K562 (cell line): ENCODE results near the gene MYH11. TPM values are rescaled to one million over a fixed set of nuclear protein-coding genes. Genes with fewer than 3 reads are reported as not detected.

Experiments used
- ARID3A ChIP-seq: IDR thresholded peaks from 2 replicates; pipeline ENCODE4 v1.6.1; 2012; ENCODE audit warnings: low read depth, low read length, improper control_type of control experiment, borderline replicate concordance
- CAMTA2 ChIP-seq: fragments of 250-450 bp; sonication (Bioruptor Pico); conservative IDR thresholded peaks from 2 replicates; pipeline ENCODE4 v1.5.1; 2022
- CBFA2T2 ChIP-seq: fragments of 450-650 bp; conservative IDR thresholded peaks from 2 replicates; pipeline ENCODE4 v1.6.1; 2017; ENCODE audit warnings: mild to moderate bottlenecking
- ESRRB ChIP-seq: fragments of 250-450 bp; sonication (Bioruptor Pico); IDR thresholded peaks from 2 replicates; pipeline ENCODE4 v1.5.0; 2020; ENCODE audit warnings: mild to moderate bottlenecking, moderate library complexity, borderline replicate concordance
- KLF16 ChIP-seq: IDR thresholded peaks from 2 replicates; pipeline ENCODE4 v1.6.1; 2016; ENCODE audit warnings: antibody characterized with exemption
- MAFF ChIP-seq: IDR thresholded peaks from 2 replicates; pipeline ENCODE4 v1.6.1; 2012; ENCODE audit warnings: low read length, improper control_type of control experiment
- MEF2D ChIP-seq: conservative IDR thresholded peaks from 2 replicates; pipeline ENCODE4 v1.6.1; 2016; ENCODE audit warnings: low read depth, missing genetic modification characterization, missing compliant biosample characterization
- ZNF239 ChIP-seq: fragments of 250-450 bp; sonication (Bioruptor Pico); IDR thresholded peaks from 2 replicates; pipeline ENCODE4 v1.4.0; 2020; ENCODE audit warnings: mild to moderate bottlenecking
- polyA plus RNA-seq, 8 experiments: library from polyadenylated mRNA; depleted of rRNA in 4 of 8; stranded (reverse) in 5 of 8; unstranded in 3 of 8; fragments of >200 nt; fragmentation: Nextera tagmentation in 2 of 8; fragmentation: Illumina TruSeq in 1 of 8; extraction: Ambion mirVana in 2 of 8; extraction: Trizol in 1 of 8; gene quantifications; 2 replicates each; pipeline versions ENCODE4 v1.2.1 to v1.2.3, GENCODE V29; 2011 to 2014; ENCODE audit warnings: inconsistent platforms in 1 of 8, missing spikeins in 1 of 8
- total RNA-seq, 7 experiments: library from RNA; depleted of rRNA in 6 of 7; stranded (reverse); fragments of >200 nt in 6 of 7; fragmentation: Illumina TruSeq in 2 of 7; extraction: Trizol in 2 of 7; gene quantifications; 2 replicates each; pipeline versions ENCODE4 v1.2.1 to v1.2.3, GENCODE V29; 2011 to 2021; ENCODE audit warnings: low replicate concordance in 1 of 7
- TF ChIP-seq, protein P1 (sequence below), 2 experiments: fragments of 450-650 bp; IDR thresholded peaks; 2 replicates each; pipeline ENCODE4 v1.6.1; 2018; ENCODE audit warnings: mild to moderate bottlenecking in 2 of 2, low read depth in 1 of 2; ENCODE audit not compliant: partially characterized antibody in 2 of 2
- TF ChIP-seq, protein P2 (sequence below), 2 experiments: fragments of 150-350 bp in 1 of 2; IDR thresholded peaks; 2 replicates each; pipeline ENCODE4 v1.6.1; 2012 to 2016; ENCODE audit warnings: low read depth in 2 of 2, low read length in 2 of 2, mild to moderate bottlenecking in 1 of 2, moderate library complexity in 1 of 2
- TF ChIP-seq, protein P3 (sequence below): fragments of 200-800 bp; sonication (Bioruptor generic); IDR thresholded peaks from 2 replicates; pipeline ENCODE4 v1.6.1; 2017; ENCODE audit warnings: missing genetic modification characterization, missing compliant biosample characterization

MYH11 gene
- total and polyA plus RNA-seq, 9 of the 15 experiments (the other 6 are each of a cell fraction or from before 2014, with no cell fraction given) = 0.05 to 0.47 (median 0.08) TPM; not detected in 5

DNA sequence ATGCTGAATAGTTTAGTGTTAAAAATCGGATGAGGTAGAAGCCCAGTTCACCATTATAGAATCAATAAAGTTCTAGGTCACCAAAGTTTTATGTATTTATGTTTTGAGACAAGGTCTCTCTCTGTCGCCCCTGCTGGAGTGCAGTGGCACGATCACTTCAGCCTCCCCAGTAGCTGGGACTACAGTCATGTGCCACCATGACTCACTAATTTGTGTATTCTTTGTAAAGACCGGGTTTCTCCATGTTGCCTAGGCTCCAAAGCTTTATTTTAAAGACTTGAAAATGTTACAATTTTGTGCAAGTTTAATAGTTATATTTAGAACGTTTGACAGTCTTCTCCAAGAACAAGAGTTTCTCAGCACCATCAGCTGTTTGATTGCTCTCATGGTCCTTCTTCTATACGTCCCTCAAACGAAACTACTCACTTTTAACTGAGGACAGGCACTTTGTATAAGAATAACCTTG is 174.7 kb downstream of the MYH11 start (continued):
- TF ChIP-seq, protein P1, sequence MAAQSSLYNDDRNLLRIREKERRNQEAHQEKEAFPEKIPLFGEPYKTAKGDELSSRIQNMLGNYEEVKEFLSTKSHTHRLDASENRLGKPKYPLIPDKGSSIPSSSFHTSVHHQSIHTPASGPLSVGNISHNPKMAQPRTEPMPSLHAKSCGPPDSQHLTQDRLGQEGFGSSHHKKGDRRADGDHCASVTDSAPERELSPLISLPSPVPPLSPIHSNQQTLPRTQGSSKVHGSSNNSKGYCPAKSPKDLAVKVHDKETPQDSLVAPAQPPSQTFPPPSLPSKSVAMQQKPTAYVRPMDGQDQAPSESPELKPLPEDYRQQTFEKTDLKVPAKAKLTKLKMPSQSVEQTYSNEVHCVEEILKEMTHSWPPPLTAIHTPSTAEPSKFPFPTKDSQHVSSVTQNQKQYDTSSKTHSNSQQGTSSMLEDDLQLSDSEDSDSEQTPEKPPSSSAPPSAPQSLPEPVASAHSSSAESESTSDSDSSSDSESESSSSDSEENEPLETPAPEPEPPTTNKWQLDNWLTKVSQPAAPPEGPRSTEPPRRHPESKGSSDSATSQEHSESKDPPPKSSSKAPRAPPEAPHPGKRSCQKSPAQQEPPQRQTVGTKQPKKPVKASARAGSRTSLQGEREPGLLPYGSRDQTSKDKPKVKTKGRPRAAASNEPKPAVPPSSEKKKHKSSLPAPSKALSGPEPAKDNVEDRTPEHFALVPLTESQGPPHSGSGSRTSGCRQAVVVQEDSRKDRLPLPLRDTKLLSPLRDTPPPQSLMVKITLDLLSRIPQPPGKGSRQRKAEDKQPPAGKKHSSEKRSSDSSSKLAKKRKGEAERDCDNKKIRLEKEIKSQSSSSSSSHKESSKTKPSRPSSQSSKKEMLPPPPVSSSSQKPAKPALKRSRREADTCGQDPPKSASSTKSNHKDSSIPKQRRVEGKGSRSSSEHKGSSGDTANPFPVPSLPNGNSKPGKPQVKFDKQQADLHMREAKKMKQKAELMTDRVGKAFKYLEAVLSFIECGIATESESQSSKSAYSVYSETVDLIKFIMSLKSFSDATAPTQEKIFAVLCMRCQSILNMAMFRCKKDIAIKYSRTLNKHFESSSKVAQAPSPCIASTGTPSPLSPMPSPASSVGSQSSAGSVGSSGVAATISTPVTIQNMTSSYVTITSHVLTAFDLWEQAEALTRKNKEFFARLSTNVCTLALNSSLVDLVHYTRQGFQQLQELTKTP (IDR thresholded peaks at IDR 0.05; ENCODE audit: low read depth in 1 of 2, partially characterized antibody in 2 of 2) = peak in 1 of 2 experiments; percentile 38
- TF ChIP-seq CAMTA2 (CRISPR knock-in tag) (no peak), MEF2D (tag) (no peak), ZNF239 (CRISPR knock-in tag) (peak; percentile 28; the same call in 1 of the 2 replicates), CBFA2T2 (no peak), ARID3A (0 out of 2 replicates have a peak, but pooled peaks have one; percentile 12), MAFF (peak; percentile 41; the same call in 1 of the 2 replicates), KLF16 (peak; percentile 59; the same call in 1 of the 2 replicates), ESRRB (CRISPR knock-in tag) (no peak)
- TF ChIP-seq, protein P2, sequence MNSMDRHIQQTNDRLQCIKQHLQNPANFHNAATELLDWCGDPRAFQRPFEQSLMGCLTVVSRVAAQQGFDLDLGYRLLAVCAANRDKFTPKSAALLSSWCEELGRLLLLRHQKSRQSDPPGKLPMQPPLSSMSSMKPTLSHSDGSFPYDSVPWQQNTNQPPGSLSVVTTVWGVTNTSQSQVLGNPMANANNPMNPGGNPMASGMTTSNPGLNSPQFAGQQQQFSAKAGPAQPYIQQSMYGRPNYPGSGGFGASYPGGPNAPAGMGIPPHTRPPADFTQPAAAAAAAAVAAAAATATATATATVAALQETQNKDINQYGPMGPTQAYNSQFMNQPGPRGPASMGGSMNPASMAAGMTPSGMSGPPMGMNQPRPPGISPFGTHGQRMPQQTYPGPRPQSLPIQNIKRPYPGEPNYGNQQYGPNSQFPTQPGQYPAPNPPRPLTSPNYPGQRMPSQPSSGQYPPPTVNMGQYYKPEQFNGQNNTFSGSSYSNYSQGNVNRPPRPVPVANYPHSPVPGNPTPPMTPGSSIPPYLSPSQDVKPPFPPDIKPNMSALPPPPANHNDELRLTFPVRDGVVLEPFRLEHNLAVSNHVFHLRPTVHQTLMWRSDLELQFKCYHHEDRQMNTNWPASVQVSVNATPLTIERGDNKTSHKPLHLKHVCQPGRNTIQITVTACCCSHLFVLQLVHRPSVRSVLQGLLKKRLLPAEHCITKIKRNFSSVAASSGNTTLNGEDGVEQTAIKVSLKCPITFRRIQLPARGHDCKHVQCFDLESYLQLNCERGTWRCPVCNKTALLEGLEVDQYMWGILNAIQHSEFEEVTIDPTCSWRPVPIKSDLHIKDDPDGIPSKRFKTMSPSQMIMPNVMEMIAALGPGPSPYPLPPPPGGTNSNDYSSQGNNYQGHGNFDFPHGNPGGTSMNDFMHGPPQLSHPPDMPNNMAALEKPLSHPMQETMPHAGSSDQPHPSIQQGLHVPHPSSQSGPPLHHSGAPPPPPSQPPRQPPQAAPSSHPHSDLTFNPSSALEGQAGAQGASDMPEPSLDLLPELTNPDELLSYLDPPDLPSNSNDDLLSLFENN (IDR thresholded peaks at IDR 0.05; ENCODE audit: low read depth in 2 of 2, low read length in 2 of 2) = no peak
- TF ChIP-seq, protein P3, sequence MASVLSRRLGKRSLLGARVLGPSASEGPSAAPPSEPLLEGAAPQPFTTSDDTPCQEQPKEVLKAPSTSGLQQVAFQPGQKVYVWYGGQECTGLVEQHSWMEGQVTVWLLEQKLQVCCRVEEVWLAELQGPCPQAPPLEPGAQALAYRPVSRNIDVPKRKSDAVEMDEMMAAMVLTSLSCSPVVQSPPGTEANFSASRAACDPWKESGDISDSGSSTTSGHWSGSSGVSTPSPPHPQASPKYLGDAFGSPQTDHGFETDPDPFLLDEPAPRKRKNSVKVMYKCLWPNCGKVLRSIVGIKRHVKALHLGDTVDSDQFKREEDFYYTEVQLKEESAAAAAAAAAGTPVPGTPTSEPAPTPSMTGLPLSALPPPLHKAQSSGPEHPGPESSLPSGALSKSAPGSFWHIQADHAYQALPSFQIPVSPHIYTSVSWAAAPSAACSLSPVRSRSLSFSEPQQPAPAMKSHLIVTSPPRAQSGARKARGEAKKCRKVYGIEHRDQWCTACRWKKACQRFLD (CRISPR knock-in tag) = peak; percentile 74
